NCI-H146 treated with DMSO at 0.1 percent for 48 hours (cell line): Measurements from ENCODE around the gene PI4KB.
"Not testable (repeated sequence)": the region's sequence is repeated elsewhere in the genome, so short reads cannot be mapped to it uniquely, and the experiment has no call there.

Experiments used
- DNase-seq: peaks from one replicate; lab custom pipeline; 2025; ENCODE audit not compliant: unreplicated experiment; lab: John Stamatoyannopoulos, UW

The PI4KB gene

GRCh38 chr1:151327223-151327902 is at the start of gene PI4KB:
Gene PI4KB, minus strand, starts transcription at chr1:151327416. Its CDS starts 10,935 bp downstream, at chr1:151316481.
- DNase-seq = peak; percentile 99

GRCh38 chr1:151373196-151373595 is 46.0 kb upstream of the PI4KB start:
- no peak for DNase-seq

- no peak for DNase-seq
Observed at GRCh38 chr1:151372058-151372934, 45.1 kb upstream of the PI4KB start, which contains the start of gene SELENBP1. Gene SELENBP1, minus strand, starts transcription at chr1:151372705. Its CDS starts 64 bp downstream, at chr1:151372641.

GRCh38 chr1:151371370-151372057 is 44.3 kb upstream of the PI4KB start:
- DNase-seq = no peak

GRCh38 chr1:151370211-151370911 is 43.1 kb upstream of the PI4KB start:
- DNase-seq = no peak

GRCh38 chr1:151369621-151370048 is 42.4 kb upstream of the PI4KB start:
- no peak for DNase-seq

- DNase-seq = no peak
Observed at GRCh38 chr1:151369302-151369610, 42.0 kb upstream of the PI4KB start.

- DNase-seq = no peak
Observed at GRCh38 chr1:151368393-151369301, 41.4 kb upstream of the PI4KB start.

GRCh38 chr1:151367658-151368392 is 40.6 kb upstream of the PI4KB start:
- DNase-seq = no peak

- DNase-seq = no peak
Observed at GRCh38 chr1:151364996-151365395, 37.8 kb upstream of the PI4KB start.

- no peak for DNase-seq
Observed at GRCh38 chr1:151362308-151363155, 35.3 kb upstream of the PI4KB start.

GRCh38 chr1:151361883-151362282 is 34.7 kb upstream of the PI4KB start:
- no peak for DNase-seq

GRCh38 chr1:151356696-151357095 is 29.5 kb upstream of the PI4KB start:
- no peak for DNase-seq

- DNase-seq = no peak
Observed at GRCh38 chr1:151352021-151352718, 25.0 kb upstream of the PI4KB start.

- not testable (repeated sequence) for DNase-seq
Observed at GRCh38 chr1:151350323-151350722, 23.1 kb upstream of the PI4KB start.

- DNase-seq = no peak
Observed at GRCh38 chr1:151347523-151348246, 20.5 kb upstream of the PI4KB start.
